GM04503 (cell line): ENCODE results near the gene PIM3.

Experiments used
- DNase-seq: peaks from one replicate; pipeline ENCODE4 v3.0.0-alpha.2; 2012; ENCODE audit warnings: low read depth

PIM3 gene

GRCh38 chr22:49955581-49956417 is 4.8 kb upstream of the PIM3 start:
- DNase-seq = no peak

GRCh38 chr22:49956418-49956770 is 4.2 kb upstream of the PIM3 start:
- DNase-seq = no peak

GRCh38 chr22:49956914-49957825 is 3.4 kb upstream of the PIM3 start:
- no peak for DNase-seq

- DNase-seq = no peak
Measured at GRCh38 chr22:49957826-49958365, 2.7 kb upstream of the PIM3 start.

- DNase-seq = no peak
Measured at GRCh38 chr22:49958366-49958921, 2.1 kb upstream of the PIM3 start.

GRCh38 chr22:49958931-49959781 is 1.4 kb upstream of the PIM3 start:
- no peak for DNase-seq

GRCh38 chr22:49959782-49960158 is 802 bp upstream of the PIM3 start:
- DNase-seq = no peak

- no peak for DNase-seq
Measured at GRCh38 chr22:49961005-49961600, 531 bp downstream of the PIM3 start.

GRCh38 chr22:49961601-49962011 is 1.0 kb downstream of the PIM3 start:
- no peak for DNase-seq

- peak; percentile 49 for DNase-seq
Measured at GRCh38 chr22:49962012-49962750, 1.6 kb downstream of the PIM3 start.

GRCh38 chr22:49962751-49963646 is 2.4 kb downstream of the PIM3 start:
- no peak for DNase-seq

GRCh38 chr22:49963647-49964026 is 3.1 kb downstream of the PIM3 start:
- no peak for DNase-seq

GRCh38 chr22:49964136-49965090 is 3.8 kb downstream of the PIM3 start:
- DNase-seq = no peak

- no peak for DNase-seq
Measured at GRCh38 chr22:49965091-49966040, 4.8 kb downstream of the PIM3 start.

GRCh38 chr22:49966041-49966773 is 5.6 kb downstream of the PIM3 start:
- no peak for DNase-seq
